ENCODE data around the gene CIROP. TPM values are rescaled to one million over a fixed set of nuclear protein-coding genes. Genes with fewer than 3 reads are reported as not detected.

Gene CIROP
- total and polyA plus RNA-seq, 4 donors: not detected

- H3K9me3 ChIP-seq (ENCODE audit: control insufficient read depth in 4 of 4, insufficient read depth in 3 of 4, low read length in 3 of 4): no peaks in the 10 kb centered on the region
- H3K27ac ChIP-seq (ENCODE audit: low read depth in 1 of 2, low read length in 1 of 2): no peak overlapping the region
- no peak for ATAC-seq (ENCODE audit: insufficient read depth, low FRiP score)
- TF ChIP-seq CTCF (IDR thresholded peaks at IDR 0.05; ENCODE audit: control extremely low read depth, extremely low read depth): no peak
- H3K4me1 ChIP-seq (ENCODE audit: control insufficient read depth in 5 of 5, insufficient read depth in 5 of 5, low read length in 5 of 5): peaks cover 0 to 18% (median 0%) of the 10 kb centered on the region in 5 donors
- WGBS, 2 donors: 96 to 98% methylated on average over 12 of the region's 12 CpGs
- no peaks in the 10 kb centered on the region for H3K27me3 ChIP-seq (ENCODE audit: control insufficient read depth in 3 of 3, insufficient read depth in 3 of 3, low read length in 2 of 3)
- no peak overlapping the region for H3K4me3 ChIP-seq
- peaks cover 0 to 11% (median 7%) of the 10 kb centered on the region in 4 donors for H3K36me3 ChIP-seq (ENCODE audit: control insufficient read depth in 4 of 4, insufficient read depth in 4 of 4, low read length in 4 of 4)
- no peak for DNase-seq
- H3K9ac ChIP-seq (ENCODE audit: insufficient read depth in 1 of 2, low read length in 2 of 2): no peak overlapping the region
Measured at GRCh38 chr14:23055147-23055550, 49.6 kb downstream of the CIROP start.

- no peaks in the 10 kb centered on the region for H3K27me3 ChIP-seq (ENCODE audit: control insufficient read depth in 3 of 3, insufficient read depth in 3 of 3, low read length in 2 of 3)
- no peak for TF ChIP-seq CTCF (IDR thresholded peaks at IDR 0.05; ENCODE audit: control extremely low read depth, extremely low read depth)
- peaks cover 0 to 18% (median 0%) of the 10 kb centered on the region in 5 donors for H3K4me1 ChIP-seq (ENCODE audit: control insufficient read depth in 5 of 5, insufficient read depth in 5 of 5, low read length in 5 of 5)
- H3K4me3 ChIP-seq: no peak overlapping the region
- 73 to 77% methylated on average over 17 of the region's 17 CpGs for WGBS, 2 donors
- no peak overlapping the region for H3K27ac ChIP-seq (ENCODE audit: low read depth in 1 of 2, low read length in 1 of 2)
- no peak overlapping the region for H3K9ac ChIP-seq (ENCODE audit: insufficient read depth in 1 of 2, low read length in 2 of 2)
- DNase-seq (no peak), ATAC-seq (ENCODE audit: insufficient read depth, low FRiP score) (no peak)
- peaks cover 0 to 7% (median 5%) of the 10 kb centered on the region in 4 donors for H3K36me3 ChIP-seq (ENCODE audit: control insufficient read depth in 4 of 4, insufficient read depth in 4 of 4, low read length in 4 of 4)
- H3K9me3 ChIP-seq (ENCODE audit: control insufficient read depth in 4 of 4, insufficient read depth in 3 of 4, low read length in 3 of 4): no peaks in the 10 kb centered on the region
Measured at GRCh38 chr14:23054000-23054811, 50.6 kb downstream of the CIROP start.

- Histone ChIP-seq H3K4me1 (ENCODE audit: control insufficient read depth in 5 of 5, insufficient read depth in 5 of 5, low read length in 5 of 5) (peaks cover 0 to 18% (median 0%) of the 10 kb centered on the region in 5 donors), H3K9ac (ENCODE audit: insufficient read depth in 1 of 2, low read length in 2 of 2) (no peak overlapping the region), H3K36me3 (ENCODE audit: control insufficient read depth in 4 of 4, insufficient read depth in 4 of 4, low read length in 4 of 4) (peaks cover 0 to 6% (median under 1%) of the 10 kb centered on the region in 4 donors), H3K27me3 (ENCODE audit: control insufficient read depth in 3 of 3, insufficient read depth in 3 of 3, low read length in 2 of 3) (no peaks in the 10 kb centered on the region), H3K4me3 (no peak overlapping the region), H3K9me3 (ENCODE audit: control insufficient read depth in 4 of 4, insufficient read depth in 3 of 4, low read length in 3 of 4) (no peaks in the 10 kb centered on the region), H3K27ac (ENCODE audit: low read depth in 1 of 2, low read length in 1 of 2) (no peak overlapping the region)
- ATAC-seq (ENCODE audit: insufficient read depth, low FRiP score): no peak
- WGBS, 2 donors: 97 to 98% methylated on average over 10 of the region's 10 CpGs
- no peak for DNase-seq
- TF ChIP-seq CTCF (IDR thresholded peaks at IDR 0.05; ENCODE audit: control extremely low read depth, extremely low read depth): no peak
Measured at GRCh38 chr14:23053426-23053825, 51.4 kb downstream of the CIROP start.
